GM10266 (cell line): ENCODE results near the gene ARHGAP10.

Experiments used
- DNase-seq: peaks from one replicate; pipeline ENCODE4 v3.0.0; 2012; ENCODE audit errors: extremely low spot score
- TF ChIP-seq, protein P1 (sequence below): IDR thresholded peaks from 2 replicates; pipeline ENCODE4 v1.5.1; 2012; ENCODE audit warnings: mild to moderate bottlenecking, low read depth; ENCODE audit not compliant: control insufficient read depth, insufficient read depth; ENCODE audit errors: missing control alignments

The ARHGAP10 gene

DNA sequence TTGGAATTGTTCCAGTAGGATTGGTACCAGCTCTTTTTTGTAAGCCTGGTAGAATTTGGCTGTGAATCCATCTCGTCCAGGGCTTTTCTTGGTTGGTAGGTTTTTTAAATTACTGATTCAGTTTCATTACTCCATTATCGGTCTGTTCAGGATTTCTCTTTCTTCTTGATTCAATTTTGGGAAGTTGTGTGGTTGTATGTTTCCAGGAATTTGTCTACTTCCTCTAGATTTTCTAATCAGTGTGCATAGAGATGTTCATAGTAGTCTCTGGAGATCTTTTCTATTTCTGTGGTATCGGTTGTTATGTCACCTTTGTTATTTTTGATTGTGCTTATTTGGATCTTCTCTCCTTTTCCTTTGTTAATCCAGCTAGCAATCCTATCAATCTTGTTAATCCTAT, 248.7 kb downstream of the ARHGAP10 start:
- DNase-seq = no peak
- TF ChIP-seq, protein P1, sequence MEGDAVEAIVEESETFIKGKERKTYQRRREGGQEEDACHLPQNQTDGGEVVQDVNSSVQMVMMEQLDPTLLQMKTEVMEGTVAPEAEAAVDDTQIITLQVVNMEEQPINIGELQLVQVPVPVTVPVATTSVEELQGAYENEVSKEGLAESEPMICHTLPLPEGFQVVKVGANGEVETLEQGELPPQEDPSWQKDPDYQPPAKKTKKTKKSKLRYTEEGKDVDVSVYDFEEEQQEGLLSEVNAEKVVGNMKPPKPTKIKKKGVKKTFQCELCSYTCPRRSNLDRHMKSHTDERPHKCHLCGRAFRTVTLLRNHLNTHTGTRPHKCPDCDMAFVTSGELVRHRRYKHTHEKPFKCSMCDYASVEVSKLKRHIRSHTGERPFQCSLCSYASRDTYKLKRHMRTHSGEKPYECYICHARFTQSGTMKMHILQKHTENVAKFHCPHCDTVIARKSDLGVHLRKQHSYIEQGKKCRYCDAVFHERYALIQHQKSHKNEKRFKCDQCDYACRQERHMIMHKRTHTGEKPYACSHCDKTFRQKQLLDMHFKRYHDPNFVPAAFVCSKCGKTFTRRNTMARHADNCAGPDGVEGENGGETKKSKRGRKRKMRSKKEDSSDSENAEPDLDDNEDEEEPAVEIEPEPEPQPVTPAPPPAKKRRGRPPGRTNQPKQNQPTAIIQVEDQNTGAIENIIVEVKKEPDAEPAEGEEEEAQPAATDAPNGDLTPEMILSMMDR = no peak

DNA sequence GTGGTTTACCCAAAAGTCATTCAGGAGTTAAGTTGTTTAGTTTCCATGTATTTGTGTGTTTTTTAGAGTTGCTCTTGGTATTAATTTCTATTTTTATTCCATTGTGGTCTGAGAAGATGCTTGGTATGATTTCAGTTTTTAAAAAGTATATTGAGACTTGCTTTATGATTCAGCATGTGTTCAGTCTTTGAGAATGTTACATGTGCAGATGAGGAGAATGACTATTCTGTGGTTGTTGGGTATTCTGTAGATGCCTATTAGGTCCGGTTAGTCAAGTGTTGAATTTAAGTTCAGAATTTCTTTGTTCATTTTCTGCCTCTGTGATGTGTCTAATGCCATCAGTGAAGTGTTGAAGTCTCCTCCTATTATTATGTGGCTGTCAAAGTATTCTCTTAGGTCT, 249.4 kb downstream of the ARHGAP10 start:
- TF ChIP-seq, protein P1 = no peak

DNA sequence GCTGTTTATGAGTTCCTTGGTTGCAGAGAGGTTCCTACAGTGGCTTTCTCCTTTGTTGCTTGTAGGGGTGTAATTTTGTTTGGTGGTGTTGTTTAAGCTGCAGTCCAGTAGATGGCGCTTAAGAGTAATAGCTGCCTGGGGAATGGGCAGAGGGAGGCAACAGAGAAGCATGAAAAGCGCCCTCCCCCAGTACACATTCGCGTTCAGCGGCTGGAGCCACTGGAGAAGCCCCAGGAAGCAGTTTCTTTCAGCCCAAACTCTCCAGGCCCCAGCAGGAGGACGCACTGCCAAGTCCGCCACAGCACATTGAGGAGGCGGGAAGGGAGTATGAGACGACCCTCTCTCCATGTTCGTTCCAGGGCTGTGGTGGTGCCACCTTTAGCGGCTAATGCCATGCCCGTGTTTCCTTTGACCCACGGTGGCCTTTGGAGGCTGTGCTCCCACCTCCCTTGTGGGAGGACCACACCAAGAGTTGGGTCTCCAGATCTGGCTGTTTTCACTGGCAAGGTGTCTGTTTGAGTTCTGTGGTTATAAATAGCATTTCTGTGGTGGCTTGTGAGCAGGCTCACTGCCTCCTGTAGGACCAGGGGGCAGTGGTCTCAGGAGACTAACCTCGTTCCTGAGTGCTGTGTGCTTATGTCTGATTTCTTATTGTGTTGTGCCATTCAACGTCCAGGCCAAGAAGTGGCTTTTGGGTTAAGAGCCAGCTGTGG, 252.3 kb downstream of the ARHGAP10 start:
- peak; percentile 41 for DNase-seq
- TF ChIP-seq, protein P1 = peak; percentile 63

More for the DNA sequence above, 249.4 kb downstream of the ARHGAP10 start:
- no peak for DNase-seq

DNA sequence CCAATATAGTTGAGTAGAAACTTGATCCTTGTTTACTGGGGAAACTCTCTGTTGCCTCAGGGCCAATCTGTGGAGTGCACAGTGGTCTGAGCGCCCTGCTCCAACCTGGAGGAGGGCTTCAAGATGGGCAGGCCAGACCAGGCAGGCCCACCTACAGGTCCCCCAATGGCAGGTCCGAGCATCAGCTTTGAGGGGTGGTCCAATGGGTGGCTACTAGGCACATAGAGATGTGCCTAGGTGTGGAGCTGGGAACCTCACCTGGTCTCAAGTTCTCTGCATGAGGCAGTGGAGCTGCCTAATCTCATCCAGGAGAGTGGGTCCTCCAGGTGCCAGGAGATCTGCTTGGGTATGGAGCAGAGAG, 252.9 kb downstream of the ARHGAP10 start:
- TF ChIP-seq, protein P1 = no peak
- no peak for DNase-seq

DNA sequence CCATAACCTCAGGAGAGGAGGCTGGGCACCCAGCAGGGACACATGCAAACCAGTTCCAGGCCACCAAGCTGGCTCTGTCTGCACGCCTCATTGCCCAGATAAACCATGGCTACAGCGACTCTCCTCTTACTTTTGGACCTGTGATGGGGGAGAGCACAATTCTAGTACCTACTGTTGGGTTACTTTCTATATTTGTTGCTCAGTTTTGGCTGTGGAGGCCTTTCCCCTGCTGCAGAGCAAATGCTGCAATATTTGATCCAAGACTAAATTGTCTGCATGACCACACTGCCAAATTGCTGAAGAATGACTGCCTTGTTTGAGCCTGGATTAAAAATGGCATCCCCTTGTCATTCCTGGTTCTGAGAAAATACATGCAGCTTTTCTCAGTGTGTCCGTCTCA, 253.5 kb downstream of the ARHGAP10 start:
- no peak for DNase-seq
- TF ChIP-seq, protein P1 = no peak

DNA sequence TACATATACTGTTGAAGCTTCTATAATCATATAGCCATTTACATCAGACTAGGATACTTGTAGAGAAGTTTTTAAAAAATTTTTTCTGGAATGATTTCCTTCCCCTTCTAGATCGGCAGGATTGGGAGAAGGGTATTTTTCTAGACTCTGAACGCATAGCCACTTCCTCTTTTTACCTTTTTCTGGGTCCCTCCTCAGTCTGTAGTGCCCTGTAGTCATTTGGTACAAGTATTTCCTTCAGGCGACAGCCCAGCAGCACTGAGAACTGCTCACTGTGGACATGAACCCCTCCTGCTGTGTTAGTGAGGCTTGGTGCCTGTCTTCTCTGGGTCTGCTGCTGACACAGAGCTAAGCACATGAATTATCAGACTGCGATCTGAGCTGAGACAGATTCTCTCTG, 255.4 kb downstream of the ARHGAP10 start:
- TF ChIP-seq, protein P1 = no peak
- DNase-seq = no peak

DNA sequence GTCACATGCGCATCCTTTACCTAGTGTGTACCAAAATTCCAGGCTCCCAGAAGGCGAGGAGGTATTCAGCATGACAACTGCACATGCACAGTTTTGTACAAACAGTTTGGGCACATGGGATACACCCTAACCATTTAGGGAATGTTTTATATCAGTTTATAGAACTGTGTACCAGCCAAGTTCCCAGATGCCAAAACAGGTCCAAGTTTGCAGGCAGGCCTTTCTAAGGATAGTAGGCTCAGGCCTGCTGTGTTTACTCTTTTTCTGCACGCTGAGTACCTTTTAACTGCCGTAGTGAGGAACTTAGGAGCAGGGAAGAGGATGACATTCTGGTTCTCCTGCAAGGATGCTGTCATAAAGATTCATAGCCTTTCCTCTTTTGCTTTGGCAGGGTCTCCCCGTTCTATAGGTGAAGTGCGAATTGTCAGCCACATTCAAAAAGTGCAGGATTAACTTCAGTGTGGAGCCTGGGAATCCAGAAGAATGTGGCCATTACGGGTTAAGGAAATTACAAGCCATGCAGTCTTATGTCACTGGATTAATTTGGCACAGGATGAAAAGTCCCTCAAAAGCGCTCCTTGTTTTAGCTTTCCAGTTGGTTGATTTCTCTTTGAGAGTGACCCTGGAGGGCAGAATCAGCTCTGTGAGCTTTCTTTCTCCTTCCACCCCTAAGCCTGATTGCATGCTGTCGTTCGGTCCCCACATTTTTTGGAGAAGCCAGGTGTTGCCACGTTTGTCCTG, 259.8 kb downstream of the ARHGAP10 start:
- TF ChIP-seq, protein P1 = no peak

More for the DNA sequence above, 259.8 kb downstream of the ARHGAP10 start:
- no peak for DNase-seq
